ENCODE results near the gene MFN2. TPM values are rescaled to one million over a fixed set of nuclear protein-coding genes. Genes with fewer than 3 reads are reported as not detected.
"Not testable (repeated sequence)": the region's sequence is repeated elsewhere in the genome, so short reads cannot be mapped to it uniquely, and the experiment has no call there.

The MFN2 gene
- total RNA-seq, 3 donors from 2014 or later = 103 to 131 (median 110) TPM

DNA sequence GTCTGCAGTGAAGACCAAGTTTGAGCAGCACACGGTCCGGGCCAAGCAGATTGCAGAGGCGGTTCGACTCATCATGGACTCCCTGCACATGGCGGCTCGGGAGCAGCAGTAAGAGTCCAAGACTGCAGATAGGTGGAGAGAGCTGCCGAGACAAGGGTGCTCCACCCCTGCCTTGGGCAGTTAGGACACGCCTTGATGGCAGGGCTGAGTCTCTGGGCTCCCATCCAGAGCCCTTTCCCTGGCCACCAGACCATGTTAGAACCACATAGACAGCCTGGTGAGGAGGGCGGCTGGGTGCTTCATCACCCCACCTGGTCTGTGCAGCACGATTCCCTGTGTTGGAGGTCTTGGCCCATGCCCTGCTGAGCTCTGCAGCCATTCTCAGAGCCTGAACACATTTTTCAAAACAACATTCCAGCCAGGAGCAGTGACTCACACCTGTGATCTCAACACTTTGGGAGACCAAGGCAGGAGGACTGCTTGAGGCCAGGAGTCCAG lies 21.8 kb downstream of the MFN2 start:
- no peaks in the 10 kb centered on the region for H3K4me1 ChIP-seq (ENCODE audit: low read depth)
- intact Hi-C loops (cut with DNase I, micrococcal nuclease) = no loop called here
- H3K4me3 ChIP-seq = no peak overlapping the region
- H3K36me3 ChIP-seq (ENCODE audit: low read depth) = peaks cover 28% of the 10 kb centered on the region
- ATAC-seq (peak; percentile 49), DNase-seq (no peak)
- no peaks in the 10 kb centered on the region for H3K9me3 ChIP-seq
- TF ChIP-seq, protein P1, sequence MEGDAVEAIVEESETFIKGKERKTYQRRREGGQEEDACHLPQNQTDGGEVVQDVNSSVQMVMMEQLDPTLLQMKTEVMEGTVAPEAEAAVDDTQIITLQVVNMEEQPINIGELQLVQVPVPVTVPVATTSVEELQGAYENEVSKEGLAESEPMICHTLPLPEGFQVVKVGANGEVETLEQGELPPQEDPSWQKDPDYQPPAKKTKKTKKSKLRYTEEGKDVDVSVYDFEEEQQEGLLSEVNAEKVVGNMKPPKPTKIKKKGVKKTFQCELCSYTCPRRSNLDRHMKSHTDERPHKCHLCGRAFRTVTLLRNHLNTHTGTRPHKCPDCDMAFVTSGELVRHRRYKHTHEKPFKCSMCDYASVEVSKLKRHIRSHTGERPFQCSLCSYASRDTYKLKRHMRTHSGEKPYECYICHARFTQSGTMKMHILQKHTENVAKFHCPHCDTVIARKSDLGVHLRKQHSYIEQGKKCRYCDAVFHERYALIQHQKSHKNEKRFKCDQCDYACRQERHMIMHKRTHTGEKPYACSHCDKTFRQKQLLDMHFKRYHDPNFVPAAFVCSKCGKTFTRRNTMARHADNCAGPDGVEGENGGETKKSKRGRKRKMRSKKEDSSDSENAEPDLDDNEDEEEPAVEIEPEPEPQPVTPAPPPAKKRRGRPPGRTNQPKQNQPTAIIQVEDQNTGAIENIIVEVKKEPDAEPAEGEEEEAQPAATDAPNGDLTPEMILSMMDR (IDR thresholded peaks at IDR 0.05) = no peak

DNA sequence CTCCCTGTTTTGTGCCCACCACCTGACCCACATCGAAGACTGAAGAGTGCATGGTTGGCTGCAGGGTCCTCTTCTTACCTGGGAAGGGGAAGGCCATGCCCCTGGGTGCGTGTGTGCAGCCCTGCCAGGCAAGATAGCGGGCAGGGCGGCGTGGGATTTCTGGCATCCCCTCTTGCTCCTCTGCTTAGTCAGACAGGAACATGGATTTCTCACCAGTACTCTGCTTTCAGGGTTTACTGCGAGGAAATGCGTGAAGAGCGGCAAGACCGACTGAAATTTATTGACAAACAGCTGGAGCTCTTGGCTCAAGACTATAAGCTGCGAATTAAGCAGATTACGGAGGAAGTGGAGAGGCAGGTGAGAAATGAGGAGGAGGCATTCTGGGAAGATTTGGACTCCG lies 23.5 kb downstream of the MFN2 start:
- Histone ChIP-seq H3K4me1 (ENCODE audit: low read depth) (no peaks in the 10 kb centered on the region), H3K36me3 (ENCODE audit: low read depth) (peaks cover 29% of the 10 kb centered on the region), H3K9me3 (no peaks in the 10 kb centered on the region), H3K4me3 (no peak overlapping the region)
- ATAC-seq = no peak
- TF ChIP-seq, protein P1 (IDR thresholded peaks at IDR 0.05) = no peak
- intact Hi-C loops (cut with DNase I, micrococcal nuclease) = no loop called here
- DNase-seq = no peak

DNA sequence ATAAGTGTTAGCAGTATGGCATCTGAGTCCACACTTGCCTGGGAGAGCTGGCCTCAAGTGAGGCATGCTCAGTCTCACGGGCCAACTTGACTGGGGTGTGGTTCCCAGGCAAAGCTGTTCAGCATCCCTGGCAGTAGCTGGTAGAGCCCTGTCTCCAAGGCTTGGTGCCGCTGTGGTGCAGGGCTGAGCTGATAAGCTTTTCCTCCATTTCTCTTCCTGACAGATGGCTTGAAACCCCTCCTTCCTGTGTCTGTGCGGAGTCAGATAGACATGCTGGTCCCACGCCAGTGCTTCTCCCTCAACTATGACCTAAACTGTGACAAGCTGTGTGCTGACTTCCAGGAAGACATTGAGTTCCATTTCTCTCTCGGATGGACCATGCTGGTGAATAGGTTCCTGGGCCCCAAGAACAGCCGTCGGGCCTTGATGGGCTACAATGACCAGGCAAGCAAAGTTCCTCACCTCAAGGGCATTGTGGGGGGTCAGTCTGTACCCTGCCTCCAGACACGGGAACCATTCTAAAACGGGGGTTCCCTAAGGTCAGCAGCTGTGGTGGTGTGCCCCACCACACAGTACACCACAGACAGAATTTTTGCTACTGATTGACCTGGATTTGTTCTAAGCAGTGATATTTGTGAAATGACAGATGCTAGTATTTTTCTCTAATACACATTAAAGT lies 25.4 kb downstream of the MFN2 start:
- ATAC-seq = no peak
- intact Hi-C loops (cut with DNase I, micrococcal nuclease) = no loop called here
- TF ChIP-seq, protein P1 (IDR thresholded peaks at IDR 0.05) = no peak

DNA sequence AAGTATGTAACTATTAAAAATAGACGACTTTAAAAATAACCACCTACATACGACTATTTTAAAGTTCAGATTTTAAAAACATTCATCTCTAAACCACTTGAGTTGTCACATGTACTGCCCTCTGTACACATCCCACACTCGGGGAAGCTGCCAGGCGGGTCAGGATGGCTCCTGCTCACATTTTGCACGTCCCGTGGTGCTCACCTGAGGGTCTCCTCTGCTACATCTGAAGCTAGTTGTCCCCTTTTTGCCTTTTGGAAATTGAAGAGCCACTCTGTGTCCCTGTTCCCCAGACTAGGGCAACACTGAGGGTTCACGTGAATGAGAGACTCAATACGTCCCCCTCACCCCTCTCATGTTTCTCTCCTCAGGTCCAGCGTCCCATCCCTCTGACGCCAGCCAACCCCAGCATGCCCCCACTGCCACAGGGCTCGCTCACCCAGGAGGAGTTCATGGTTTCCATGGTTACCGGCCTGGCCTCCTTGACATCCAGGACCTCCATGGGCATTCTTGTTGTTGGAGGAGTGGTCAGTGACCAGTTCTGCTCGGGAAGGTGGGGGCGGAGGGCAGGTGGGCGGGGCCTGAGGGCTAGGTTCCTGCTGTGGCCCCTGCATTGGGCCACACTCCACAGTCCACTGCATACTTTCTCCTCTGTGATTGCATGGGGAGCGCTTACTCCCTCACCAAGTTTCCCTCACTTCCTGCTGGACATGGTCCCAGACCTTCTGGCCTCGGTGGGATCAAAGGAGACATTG lies 26.1 kb downstream of the MFN2 start:
- Histone ChIP-seq H3K4me1 (ENCODE audit: low read depth) (no peaks in the 10 kb centered on the region), H3K36me3 (ENCODE audit: low read depth) (peaks cover 19% of the 10 kb centered on the region), H3K4me3 (no peak overlapping the region), H3K9me3 (no peaks in the 10 kb centered on the region)
- intact Hi-C loops (cut with DNase I, micrococcal nuclease) = no loop called here
- DNase-seq (no peak), ATAC-seq (no peak)
- TF ChIP-seq, protein P1 (IDR thresholded peaks at IDR 0.05) = no peak

More for the DNA sequence above, 25.4 kb downstream of the MFN2 start:
- H3K4me1 ChIP-seq (ENCODE audit: low read depth) = no peaks in the 10 kb centered on the region
- no peak for DNase-seq
- no peaks in the 10 kb centered on the region for H3K9me3 ChIP-seq
- peaks cover 19% of the 10 kb centered on the region for H3K36me3 ChIP-seq (ENCODE audit: low read depth)
- no peak overlapping the region for H3K4me3 ChIP-seq

DNA sequence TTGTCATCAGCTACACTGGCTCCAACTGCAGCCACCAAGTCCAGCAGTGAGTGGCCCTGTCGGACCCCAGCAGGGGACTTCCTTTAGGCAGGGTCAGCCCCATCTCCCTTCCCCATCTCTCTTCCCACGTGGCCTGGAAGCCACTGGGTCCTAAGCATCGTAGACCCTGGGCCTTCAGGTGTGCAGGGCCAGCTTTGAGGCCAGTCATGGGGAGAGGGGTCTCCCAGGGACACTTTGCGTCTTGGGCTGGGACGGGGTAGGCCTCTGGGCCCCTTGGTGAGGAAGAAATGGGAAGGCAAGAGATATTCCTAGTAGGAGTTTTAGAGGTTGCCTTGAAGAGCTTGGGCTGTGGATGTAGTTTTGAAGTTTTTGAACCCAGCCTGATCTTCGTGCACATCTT lies 27.0 kb downstream of the MFN2 start:
- TF ChIP-seq, protein P1 (IDR thresholded peaks at IDR 0.05) = no peak
- no peak overlapping the region for H3K4me3 ChIP-seq
- H3K9me3 ChIP-seq = no peaks in the 10 kb centered on the region
- intact Hi-C loops (cut with DNase I, micrococcal nuclease) = no loop called here
- peaks cover 19% of the 10 kb centered on the region for H3K36me3 ChIP-seq (ENCODE audit: low read depth)
- no peaks in the 10 kb centered on the region for H3K4me1 ChIP-seq (ENCODE audit: low read depth)
- ATAC-seq (no peak), DNase-seq (no peak)

DNA sequence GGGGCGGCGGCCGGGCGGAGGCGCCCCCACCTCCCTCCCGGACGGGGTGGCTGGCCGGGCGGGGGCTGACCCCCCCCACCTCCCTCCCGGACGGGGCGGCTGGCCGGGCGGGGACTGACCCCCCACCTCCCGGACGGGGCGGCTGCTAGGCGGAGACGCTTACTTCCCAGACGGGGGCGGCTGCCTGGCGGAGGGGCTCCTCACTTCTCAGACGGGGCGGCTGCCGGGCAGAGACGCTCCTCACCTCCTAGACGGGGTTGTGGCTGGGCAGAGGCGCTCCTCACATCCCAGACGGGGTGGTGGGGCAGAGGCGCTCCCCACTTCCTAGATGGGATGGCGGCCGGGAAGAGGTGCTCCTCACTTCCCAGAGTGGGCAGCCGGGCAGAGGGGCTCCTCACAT lies 28.1 kb downstream of the MFN2 start:
- peaks cover 19% of the 10 kb centered on the region for H3K36me3 ChIP-seq (ENCODE audit: low read depth)
- H3K4me1 ChIP-seq (ENCODE audit: low read depth); ATAC-seq; H3K9me3 ChIP-seq; intact Hi-C loops (cut with DNase I, micrococcal nuclease); DNase-seq; H3K4me3 ChIP-seq: not testable (repeated sequence)
